Stimulated activated CD8-positive, alpha-beta memory T cell treated with anti-CD3 and anti-CD28 coated beads, Interleukin-12 subunit alpha, Interleukin-12 subunit beta, amount 100 ng/mL, for 1 hour (primary cell): Measurements from ENCODE around the gene IFNL4.
"Not testable (repeated sequence)": the region's sequence is repeated elsewhere in the genome, so short reads cannot be mapped to it uniquely, and the experiment has no call there.

Source experiments
- DNase-seq: peaks from one replicate; pipeline ENCODE4 v3.0.0-alpha.2; 2020; ENCODE audit warnings: low read depth

The IFNL4 gene

DNA sequence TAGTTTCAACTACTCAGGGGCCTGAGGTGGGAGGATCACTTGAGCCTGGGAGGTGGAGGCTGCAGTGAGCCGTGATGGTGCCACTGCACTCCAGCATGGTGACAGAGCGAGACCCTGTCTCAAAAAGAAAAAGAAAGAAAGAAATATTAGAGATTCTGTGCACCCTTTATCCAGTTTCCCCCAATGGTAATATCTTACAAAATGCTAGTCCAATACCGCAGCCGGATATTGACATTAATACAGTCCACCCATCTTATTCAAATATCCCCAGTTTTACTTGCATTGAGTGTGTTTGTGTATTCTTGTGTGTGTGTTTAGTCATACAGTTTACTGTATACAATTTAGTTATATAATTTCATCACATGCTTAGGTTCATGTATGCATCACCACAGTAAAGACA lies 8.6 kb upstream of the IFNL4 start:
- no peak for DNase-seq

DNA sequence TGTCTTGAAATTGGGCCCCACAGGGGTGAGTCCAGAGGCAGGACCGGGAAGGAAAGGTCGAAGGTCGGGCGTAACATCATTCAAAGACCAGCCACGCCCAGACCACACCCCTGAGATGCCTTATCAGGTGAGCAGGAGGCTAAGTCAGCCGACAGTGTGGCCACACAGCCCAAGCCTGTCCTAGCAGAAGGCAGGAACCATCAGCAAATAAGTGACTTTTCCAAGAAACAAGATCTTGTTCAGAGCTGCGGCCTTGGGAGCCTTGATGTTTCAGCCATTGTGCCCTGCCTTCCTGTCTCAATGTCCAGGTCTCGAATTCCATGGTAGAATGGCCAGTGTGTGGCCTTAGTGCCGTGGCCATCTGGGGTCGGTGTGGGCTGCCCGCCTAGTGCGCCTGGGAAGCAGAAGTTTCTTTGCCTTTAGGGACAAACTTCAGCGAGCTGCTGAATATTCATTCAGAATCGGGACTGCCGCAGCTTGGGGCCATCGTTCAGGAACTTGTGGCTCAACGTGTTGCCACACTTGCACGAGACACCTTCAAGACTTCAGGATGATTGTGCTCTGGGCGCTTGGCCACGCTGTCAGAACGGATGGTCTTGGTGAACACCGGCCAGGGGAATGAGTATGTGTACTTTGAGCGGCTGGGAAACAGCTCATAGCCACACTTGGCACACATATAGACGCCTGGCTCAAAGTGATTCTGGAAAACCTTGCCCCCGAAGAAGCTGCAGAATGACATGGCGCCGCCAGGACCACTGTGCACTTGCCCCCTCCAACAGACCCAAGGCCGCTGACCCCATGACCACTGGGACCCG lies 6.1 kb upstream of the IFNL4 start:
- DNase-seq: no peak

DNA sequence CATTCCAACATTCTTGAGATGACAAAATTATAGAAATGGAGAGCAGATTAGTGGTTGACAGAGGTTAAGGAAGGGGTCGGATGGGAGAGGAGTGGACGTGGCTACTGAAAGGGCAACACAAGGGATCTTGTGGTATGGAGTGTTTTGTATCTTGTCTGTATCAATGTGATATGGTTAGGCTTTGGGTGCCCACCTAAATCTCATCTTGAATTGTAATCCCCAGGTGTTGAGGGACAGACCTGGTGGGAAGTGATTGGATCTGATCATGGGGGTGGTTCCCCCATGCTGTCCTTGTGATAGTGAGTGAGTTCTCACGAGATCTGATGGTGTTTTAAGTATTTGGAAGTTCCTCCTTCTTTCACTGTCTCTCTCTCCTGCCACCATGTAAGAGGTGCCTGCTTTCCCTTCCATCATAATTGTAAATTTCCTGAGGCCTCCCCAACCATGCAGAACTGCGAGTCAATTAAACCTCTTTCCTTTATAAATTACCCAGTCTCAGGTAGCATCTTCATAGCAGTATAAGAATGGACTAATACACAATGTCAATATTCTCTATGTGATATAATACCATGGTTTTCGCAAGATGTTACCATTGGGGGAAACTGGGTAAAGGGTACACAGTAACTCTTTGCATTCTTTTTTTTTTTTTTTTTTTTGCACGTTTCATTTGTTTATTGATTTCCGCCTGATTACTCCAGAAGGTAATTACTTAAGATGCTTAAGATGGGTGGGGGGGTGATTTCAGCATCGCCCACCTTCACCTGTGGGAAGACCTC lies 4.9 kb upstream of the IFNL4 start:
- no peak for DNase-seq

DNA sequence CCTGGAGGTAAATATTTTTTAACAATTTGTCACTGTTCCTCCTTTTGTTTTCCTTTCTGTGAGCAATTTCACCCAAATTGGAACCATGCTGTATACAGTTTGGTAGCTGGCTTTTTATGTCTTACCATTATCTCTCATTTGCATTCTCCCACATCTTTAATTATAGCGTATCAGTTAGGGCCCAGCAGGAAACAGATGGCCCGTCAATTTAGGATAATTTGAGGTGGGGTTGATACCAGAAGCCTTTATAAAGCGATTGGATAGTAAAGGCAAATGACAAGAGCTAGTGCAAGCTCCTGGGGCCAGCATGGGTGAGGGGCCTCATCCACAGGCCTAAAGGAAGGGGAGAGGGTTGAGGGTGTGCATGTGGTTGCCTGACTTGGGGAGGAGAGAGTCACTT lies 3.8 kb upstream of the IFNL4 start:
- DNase-seq: no peak

DNA sequence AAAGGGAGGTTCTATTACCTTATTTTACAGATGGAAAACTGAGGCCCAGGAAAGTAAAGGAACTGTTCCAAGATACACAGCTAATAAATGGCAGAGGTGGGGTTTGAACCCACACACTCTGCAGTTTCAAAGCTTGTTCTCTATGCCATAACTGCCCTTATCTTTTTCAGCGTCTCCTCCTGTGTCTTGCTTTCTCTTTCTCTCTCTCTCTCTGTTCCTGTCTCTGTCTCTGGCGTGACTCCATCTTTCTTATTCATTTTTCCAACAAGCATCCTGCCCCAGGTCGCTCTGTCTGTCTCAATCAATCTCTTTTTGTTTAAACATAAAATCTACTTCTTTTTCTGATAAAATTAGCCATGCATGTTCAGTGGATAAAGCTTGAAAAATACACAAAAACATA lies 3.2 kb upstream of the IFNL4 start:
- DNase-seq: no peak

DNA sequence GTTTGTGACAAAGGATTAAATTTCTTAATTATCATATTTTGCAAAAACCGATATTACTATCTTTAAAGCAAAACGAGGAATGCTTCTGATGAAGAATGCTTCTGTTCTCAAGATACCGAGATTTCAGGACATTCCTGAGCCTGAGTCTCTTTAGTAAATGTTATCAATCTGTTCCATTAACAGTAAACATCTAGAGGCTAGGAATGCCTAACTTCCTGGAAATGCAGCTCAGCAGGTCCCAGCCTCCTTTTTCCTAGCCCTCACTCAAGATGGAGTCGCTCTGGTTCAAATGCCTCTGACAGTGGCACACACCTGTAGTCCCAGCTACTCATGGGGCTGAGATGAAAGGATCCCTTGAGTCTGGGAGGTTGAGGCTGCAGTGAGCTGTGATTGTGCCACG lies 2.4 kb upstream of the IFNL4 start:
- DNase-seq: no peak

DNA sequence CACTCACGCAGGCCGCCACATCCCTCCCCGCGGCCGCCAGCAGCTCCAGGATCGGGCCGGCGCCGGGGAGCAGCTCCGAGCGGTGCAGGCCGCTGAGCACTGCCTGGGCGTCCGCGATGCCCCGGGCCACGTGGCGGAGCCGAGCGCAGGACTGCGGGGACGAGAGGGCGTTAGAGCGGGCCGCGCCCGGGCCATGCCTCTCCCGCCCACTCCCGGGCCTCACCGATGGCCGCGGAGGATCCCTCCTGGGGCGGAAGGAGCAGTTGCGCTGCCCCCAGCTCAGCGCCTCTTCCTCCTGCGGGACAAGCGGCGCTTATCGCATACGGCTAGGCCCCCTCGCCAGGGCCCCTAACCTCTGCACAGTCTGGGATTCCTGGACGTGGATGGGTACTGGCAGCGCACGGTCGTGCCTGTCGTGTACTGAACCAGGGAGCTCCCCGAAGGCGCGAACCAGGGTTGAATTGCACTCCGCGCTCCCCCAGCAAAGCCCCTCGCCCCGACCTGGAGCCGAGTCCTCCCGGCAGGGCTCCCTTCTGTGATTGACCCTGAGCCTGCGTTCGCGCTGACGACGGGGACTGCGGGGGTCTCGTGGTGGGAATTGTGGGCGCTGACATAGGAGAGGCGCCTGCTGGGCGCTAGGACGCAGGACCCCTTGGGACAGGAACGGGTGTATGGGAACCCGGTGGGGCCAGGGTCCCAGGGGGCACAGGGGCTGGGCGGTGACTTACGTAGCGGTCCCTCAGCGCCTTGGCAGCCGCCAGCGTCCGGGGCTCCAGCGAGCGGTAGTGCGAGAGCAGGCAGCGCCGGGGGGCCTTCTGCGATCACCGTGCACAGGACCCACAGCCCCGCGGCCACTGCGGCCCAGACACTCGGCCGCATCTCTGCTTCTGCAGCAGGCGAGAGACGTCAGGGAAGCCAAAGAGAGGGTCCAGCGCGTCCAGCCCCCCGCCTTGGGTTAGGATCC lies 673 bp downstream of the IFNL4 start:
- DNase-seq: no peak

DNA sequence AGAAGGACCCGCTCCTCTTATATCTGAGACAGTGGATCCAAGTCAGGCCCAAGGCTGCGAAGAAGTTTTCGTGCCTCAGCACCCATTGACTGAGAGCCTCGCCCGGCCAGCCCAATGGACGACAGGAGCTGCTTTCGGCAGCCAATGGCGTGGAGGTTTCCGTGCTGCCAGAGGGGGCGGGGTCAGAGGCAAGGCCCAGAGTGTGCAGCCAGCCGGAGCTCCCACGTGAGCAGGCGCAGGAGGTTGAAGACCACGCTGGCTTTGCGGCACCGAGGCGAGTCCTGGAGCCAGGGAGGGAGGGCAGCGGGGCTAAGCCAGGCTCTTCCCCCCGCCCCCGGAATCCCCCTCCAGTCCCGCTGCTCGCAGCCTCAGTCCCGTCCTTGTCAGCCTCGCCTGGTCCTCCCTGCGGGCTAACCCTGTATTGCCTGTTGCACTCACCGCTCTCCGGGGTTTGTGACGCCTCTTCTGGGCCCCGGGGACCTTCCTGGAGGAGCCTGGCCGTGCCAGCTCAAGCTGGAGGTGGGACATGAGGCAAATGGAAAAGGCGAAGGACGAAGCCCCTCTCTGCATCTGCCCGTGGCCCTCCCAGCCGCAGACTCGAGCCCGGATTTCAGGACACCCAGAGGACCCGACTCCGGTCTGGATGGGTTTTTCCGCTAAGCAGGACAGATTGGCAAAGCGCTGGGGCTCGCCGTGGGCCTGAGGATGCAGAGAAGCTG lies 1.5 kb downstream of the IFNL4 start:
- DNase-seq: no peak

DNA sequence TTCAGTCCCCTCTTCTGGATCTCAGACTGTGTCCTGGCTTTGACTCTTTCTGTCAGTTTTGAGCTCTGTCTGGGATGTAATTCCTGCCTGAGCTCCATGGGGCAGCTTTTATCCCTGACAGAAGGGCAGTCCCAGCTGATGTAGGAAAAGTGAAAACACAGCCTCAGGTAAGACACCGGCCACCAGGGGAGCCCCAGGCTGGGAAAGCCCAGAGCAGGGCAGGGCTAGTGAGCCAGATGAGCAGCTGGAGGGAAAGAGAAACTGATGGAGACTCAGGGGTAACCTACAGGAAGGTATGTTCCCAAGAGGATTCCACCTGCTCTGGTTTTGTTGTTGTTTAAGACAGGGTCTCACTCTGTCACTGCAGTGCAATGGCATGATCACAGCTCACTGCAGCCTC lies 3.5 kb downstream of the IFNL4 start:
- not testable (repeated sequence) for DNase-seq

DNA sequence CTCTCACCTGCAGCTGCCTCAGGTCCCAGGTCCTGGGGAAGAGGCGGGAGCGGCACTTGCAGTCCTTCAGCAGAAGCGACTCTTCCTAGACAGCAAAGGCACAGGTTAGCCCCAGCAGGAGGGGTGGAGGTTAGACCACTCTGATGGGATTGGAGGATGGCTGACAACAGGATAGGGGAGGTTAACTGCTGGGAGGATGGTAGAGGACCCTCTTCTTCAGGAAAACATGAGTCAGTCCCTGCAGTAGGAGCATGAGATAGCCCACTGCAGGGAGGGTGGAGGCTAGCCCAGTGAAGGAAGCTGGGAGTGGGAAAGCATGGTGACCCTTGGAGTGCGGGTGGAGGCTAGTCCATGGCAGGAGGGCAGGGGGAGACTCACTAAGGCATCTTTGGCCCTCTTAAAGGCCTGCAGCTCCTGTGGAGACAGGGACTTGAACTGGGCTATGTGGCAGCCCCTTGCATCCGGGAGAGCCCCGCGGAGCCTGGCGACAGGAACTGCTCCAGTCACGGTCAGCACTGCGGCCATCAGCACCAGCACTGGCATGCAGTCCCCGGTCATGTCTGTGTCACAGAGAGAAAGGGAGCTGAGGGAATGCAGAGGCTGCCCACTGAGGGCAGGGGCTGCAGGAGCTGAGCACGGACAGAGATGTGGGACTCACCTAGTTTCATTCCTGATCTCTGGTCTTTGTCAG lies 4.1 kb downstream of the IFNL4 start, which contains the start of gene IFNL3:
Gene IFNL3 (minus strand): TSS at position 597 of the 691 bp plus-strand sequence. CDS start 39 bp downstream, at position 558.
- not testable (repeated sequence) for DNase-seq

DNA sequence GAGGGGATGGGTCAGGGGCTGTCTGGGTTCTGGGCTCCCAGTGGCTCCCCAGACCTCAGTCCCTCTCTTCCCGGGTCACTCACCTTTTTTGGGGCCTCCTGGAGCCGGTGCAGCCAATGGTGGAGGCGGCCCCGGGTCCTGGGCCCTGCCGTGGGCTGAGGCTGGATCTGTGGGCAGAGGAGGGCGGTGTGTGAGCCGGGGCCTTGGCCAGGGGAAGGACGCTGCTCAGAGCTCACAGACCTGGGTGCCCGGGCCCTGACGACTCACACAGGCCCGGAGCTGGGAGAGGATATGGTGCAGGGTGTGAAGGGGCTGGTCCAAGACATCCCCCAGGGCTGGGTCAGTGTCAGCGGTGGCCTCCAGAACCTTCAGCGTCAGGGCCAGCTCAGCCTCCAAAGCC lies 4.9 kb downstream of the IFNL4 start:
- not testable (repeated sequence) for DNase-seq

DNA sequence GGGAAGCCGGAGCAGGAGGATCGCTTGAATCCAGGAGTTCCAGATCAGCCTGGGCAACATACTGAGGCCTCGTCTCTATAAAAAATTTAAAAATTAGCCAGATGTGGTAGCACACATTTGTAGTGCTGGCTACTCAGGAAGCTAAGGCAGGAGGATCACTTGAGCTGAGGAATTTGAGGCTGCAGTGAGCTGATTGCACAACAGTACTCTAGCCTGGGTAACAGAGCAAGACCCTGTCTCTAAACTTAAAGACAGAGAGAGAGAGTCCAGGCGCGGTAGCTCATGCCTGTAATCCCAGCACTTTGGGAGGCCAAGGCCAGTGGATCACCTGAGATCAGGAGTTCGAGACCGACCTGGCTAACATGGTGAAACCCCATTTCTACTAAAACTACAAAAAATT lies 8.2 kb downstream of the IFNL4 start:
- DNase-seq: no peak

DNA sequence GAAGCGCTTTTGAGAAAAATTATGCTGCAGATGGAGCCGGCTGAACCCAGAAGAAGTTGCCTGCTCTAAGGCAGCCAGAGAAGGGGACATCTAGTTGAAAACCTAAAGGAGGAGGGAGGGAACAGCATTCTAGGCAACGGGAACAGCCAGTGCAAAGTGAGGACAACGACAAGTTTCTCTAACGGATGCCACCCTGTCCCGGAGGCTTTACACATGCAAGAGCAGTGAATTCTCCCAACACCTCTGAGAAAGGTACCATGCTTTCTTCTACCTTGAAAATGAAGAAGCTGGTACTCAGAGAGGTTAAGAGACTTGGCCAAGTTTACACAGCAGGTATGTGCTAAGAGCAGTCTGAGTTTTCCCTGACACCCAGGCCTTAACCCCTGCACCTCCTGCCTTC lies 9.7 kb downstream of the IFNL4 start:
- DNase-seq: no peak

DNA sequence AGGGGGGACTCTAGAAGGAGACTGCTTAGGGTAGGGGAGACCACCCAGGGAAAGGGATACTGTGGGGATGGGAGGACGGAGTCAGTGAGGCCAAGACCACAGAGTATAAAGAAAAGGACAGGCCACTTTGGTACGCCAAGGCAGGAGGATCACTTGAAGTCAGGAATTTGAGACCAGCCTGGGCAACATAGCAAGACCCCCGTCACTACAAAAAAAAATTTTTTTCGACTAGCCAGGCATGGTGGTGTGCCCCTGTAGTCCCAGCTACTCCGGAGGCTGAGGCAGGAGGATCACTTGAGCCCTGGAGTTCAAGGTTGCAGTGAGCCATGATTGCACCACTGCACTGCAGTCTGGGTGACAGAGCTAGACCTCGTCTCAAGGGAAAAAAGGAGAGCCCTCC lies 10.4 kb downstream of the IFNL4 start:
- DNase-seq: no peak

DNA sequence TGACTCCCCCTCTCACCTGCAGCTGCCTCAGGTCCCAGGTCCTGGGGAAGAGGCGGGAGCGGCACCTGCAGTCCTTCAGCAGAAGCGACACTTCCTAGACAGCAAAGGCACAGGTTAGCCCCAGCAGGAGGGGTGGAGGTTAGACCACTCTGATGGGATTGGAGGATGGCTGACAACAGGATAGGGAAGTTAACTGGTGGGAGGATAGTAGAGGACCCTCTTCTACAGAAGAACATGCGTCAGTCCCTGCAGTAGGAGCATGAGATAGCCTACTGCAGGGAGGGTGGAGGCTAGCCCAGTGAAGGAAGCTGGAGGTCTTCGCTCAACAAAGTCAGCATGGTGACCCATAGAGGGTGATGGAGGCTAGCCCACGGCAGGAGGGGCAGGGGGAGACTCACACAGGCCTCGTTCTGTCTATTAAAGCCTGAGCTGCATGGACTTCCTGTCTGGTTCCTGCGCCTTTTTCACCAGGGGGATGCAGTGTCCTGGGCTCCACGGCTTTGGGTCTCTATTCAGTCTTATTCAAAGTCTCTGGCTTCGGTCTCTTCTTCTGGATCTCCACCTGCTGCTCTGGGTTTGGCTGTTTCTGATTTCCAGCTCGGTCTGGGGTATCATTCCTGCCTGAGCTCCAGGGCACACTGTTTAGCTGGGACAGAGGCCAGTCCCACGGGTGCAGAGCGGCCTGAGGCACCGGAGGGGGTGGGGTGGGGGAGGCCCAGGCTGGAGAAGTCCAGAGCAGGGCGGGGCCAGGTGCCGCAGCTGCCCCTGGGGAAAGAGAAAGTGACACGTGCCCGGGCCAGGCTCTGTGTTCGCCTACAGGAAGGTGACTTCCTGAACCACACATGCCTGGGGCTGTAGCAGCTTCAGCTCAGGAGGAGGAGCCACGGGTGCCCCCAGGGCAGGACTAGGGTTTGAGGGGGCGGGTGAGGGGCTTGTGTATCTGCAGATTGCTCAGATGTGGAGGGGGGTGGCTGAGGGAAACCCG lies 11.2 kb downstream of the IFNL4 start:
- no peak for DNase-seq

DNA sequence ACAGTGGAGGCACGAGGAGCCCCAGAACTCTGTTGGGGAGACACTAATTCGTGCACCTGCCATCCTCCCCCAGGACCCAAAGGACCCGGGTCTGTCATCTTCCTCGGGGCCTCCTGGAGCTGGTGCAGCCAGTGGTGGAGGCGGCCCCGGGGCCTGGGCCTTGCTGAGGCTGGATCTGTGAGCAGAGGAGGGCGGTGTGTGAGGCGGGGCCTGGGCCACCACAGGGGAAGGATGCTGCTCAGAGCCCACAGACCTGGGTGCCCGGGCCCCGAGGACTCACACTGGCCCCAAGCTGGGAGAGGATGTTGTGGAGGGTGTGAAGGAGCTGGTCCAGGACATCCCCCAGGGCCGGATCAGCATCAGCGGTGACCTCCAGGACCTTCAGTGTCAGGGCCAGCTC lies 12.1 kb downstream of the IFNL4 start:
- DNase-seq: no peak

DNA sequence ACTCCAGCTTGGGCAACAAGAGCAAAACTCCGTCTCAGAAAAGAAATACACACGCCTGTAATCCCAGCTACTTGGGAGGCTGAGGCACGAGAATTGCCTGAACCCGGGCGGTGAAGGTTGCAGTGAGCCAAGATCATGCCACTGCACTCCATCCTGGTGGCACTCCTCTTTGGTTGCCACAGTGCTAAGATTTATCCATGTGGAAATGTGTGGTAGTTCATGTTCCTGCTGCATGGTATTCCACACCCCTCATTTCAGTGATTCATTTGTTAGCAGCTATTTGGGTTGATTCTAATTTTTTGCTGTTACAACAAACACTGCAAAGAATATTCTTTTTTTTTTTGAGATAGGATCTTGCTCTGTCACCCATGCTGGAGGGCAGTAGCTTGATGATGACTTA lies 15.9 kb downstream of the IFNL4 start:
- no peak for DNase-seq

DNA sequence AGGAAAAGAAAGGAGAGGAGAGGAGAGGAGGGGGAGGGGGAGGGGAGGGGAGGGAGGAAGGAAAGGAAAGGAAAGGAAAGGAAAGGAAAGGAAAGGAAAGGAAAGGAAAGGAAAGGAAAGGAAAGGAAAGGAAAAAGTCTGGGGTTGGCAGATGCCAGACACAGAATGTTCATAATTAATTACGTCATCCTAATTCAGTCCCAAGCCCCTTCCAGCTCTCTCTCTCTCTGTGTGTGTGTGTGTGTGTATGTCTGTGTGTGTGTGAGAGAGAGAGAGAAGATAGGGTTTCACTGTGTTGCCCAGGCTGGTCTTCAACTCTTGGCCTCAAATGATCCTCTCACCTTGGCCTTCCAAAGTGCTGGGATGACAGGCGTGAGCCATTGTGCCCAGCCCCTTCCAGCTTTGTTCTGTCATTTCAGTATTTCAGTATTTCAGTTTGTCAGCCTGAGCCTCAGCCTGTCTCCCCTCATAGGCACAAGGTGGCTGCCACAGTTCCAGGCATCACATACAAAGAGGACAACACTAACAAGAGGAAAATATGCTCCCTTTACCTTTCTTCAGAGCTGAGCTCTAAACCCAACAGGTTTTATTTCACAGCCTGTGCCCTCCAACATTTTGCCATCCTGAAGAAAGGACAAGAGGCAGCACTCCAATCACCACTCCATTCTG lies 18.4 kb downstream of the IFNL4 start:
- DNase-seq: no peak

DNA sequence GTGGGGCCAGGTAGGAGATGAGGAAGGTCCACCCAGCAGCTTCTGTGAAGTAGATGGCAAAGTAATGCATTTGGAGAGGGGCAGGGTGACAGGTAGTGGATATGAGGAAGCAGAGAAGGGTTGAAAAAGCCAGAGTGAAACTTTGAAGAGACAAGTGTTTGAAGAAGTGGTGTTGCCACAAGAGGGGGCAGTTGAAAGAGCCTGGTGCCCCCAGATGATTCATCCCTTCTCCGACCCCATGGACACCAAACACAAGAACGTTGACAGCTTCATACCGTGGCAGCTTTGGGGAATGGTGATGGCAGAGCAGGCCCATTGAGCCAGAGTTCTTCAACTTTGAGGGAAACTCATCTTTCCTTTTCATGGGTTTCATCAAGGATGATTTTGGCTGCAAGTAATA lies 23.7 kb downstream of the IFNL4 start:
- DNase-seq: no peak
